Left lung (tissue), 10 donors: ENCODE results near the gene FAU. TPM values are rescaled to one million over a fixed set of nuclear protein-coding genes. Genes with fewer than 3 reads are reported as not detected.

Experiments
- ATAC-seq: fragments of 200-7000 bp; cut with Tn5 transposase; one replicate; pipeline ENCODE4 v1.9.1; 2020; ENCODE audit warnings: moderate library complexity
- DNase-seq, 4 donors: peaks; one replicate each; pipeline ENCODE4 v3.0.0-alpha.2; 2013 to 2020
- H3K27ac ChIP-seq, 2 donors: fragments of 200-600 bp; sonication (generic) in 1 of 2; one replicate each; pipeline versions ENCODE4 v1.5.0 to v1.8.0; 2020 to 2021
- H3K27me3 ChIP-seq, 2 donors: fragments of 200-600 bp; sonication (generic) in 1 of 2; one replicate each; pipeline versions ENCODE4 v1.5.0 to v1.8.0; 2020 to 2021
- H3K36me3 ChIP-seq, 2 donors: fragments of 200-600 bp; sonication (generic) in 1 of 2; one replicate each; pipeline versions ENCODE4 v1.5.0 to v1.8.0; 2020 to 2021
- H3K4me1 ChIP-seq, 2 donors: fragments of 200-600 bp; one replicate each; pipeline ENCODE4 v1.8.0; 2021
- H3K4me3 ChIP-seq, 2 donors: fragments of 200-600 bp; sonication (generic) in 1 of 2; one replicate each; pipeline versions ENCODE4 v1.5.0 to v1.8.0; 2020 to 2021; ENCODE audit warnings: mild to moderate bottlenecking in 1 of 2
- H3K9me3 ChIP-seq, 2 donors: fragments of 200-600 bp; sonication (generic) in 1 of 2; one replicate each; pipeline versions ENCODE4 v1.5.0 to v1.8.0; 2020 to 2021
- intact Hi-C, 2 donors: fragments of 100-400 bp; cut with DNase I; formaldehyde crosslinking; loops; one replicate each; pipeline versions ENCODE4 v1.11.2 to v1.14.2; 2022
- polyA plus RNA-seq, 6 donors: library from polyadenylated mRNA; unstranded; fragments of 120-200 nt; gene quantifications; one replicate each; pipeline ENCODE4 v1.2.1, GENCODE V29; 2013; ENCODE audit not compliant: insufficient read length in 6 of 6
- total RNA-seq, 2 donors: library from RNA; stranded (reverse); fragmentation: NEBNext Ultra II Directional; extraction: Animal tissue kit (Norgen Biotek cat#: 25700); gene quantifications; one replicate each; pipeline ENCODE4 v1.2.1, GENCODE V29; 2021
- TF ChIP-seq, protein P1 (sequence below), 2 donors: fragments of 200-600 bp; sonication (generic) in 1 of 2; IDR thresholded peaks; one replicate each; pipeline versions ENCODE4 v1.5.0 to v1.8.0; 2021; ENCODE audit warnings: antibody characterized with exemption in 2 of 2
- donor health status: DM: no; HTN: yes; CAD: no.
- donor health status: DM: no; HTN: no; CAD: no.

The FAU gene
- total and polyA plus RNA-seq, 8 donors, result 621 to 1,036 (median 818) TPM

- intact Hi-C loops, result no loop called here
- Histone ChIP-seq H3K36me3 (peaks cover 0 to 41% of the 10 kb centered on the region in 2 donors), H3K27me3 (peaks cover 0 to 14% of the 10 kb centered on the region in 2 donors), H3K9me3 (no peaks in the 10 kb centered on the region), H3K4me3 (no peak overlapping the region), H3K4me1 (peaks cover 17 to 46% of the 10 kb centered on the region in 2 donors), H3K27ac (no peak overlapping the region)
- DNase-seq (no peak), ATAC-seq (peak; percentile 0)
- TF ChIP-seq, protein P1, sequence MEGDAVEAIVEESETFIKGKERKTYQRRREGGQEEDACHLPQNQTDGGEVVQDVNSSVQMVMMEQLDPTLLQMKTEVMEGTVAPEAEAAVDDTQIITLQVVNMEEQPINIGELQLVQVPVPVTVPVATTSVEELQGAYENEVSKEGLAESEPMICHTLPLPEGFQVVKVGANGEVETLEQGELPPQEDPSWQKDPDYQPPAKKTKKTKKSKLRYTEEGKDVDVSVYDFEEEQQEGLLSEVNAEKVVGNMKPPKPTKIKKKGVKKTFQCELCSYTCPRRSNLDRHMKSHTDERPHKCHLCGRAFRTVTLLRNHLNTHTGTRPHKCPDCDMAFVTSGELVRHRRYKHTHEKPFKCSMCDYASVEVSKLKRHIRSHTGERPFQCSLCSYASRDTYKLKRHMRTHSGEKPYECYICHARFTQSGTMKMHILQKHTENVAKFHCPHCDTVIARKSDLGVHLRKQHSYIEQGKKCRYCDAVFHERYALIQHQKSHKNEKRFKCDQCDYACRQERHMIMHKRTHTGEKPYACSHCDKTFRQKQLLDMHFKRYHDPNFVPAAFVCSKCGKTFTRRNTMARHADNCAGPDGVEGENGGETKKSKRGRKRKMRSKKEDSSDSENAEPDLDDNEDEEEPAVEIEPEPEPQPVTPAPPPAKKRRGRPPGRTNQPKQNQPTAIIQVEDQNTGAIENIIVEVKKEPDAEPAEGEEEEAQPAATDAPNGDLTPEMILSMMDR (IDR thresholded peaks at IDR 0.05), result no peak
Measured at GRCh38 chr11:65108469-65109123, 13.3 kb downstream of the FAU start.

- Histone ChIP-seq H3K9me3 (no peaks in the 10 kb centered on the region), H3K27me3 (peaks cover 0 to 7% of the 10 kb centered on the region in 2 donors), H3K4me3 (no peak overlapping the region), H3K27ac (no peak overlapping the region), H3K4me1 (peaks cover 12 to 39% of the 10 kb centered on the region in 2 donors), H3K36me3 (peaks cover 0 to 41% of the 10 kb centered on the region in 2 donors)
- intact Hi-C loops, result no loop called here
- DNase-seq, result no peak
- TF ChIP-seq, protein P1 (IDR thresholded peaks at IDR 0.05), result no peak
- ATAC-seq, result no peak
Measured at GRCh38 chr11:65107751-65108468, 14.0 kb downstream of the FAU start.

- no peak for ATAC-seq
- Histone ChIP-seq H3K27ac (no peak overlapping the region), H3K27me3 (no peaks in the 10 kb centered on the region), H3K9me3 (no peaks in the 10 kb centered on the region), H3K4me3 (no peak overlapping the region), H3K4me1 (peaks cover 4 to 31% of the 10 kb centered on the region in 2 donors), H3K36me3 (peaks cover 0 to 41% of the 10 kb centered on the region in 2 donors)
- DNase-seq, result no peak
- TF ChIP-seq, protein P1 (IDR thresholded peaks at IDR 0.05), result no peak
- intact Hi-C loops, result no loop called here
Measured at GRCh38 chr11:65107078-65107477, 14.9 kb downstream of the FAU start.

GRCh38 chr11:65104628-65105027 is 17.3 kb downstream of the FAU start:
- Histone ChIP-seq H3K4me3 (no peak overlapping the region), H3K4me1 (peaks cover 0 to 15% of the 10 kb centered on the region in 2 donors), H3K36me3 (peaks cover 0 to 38% of the 10 kb centered on the region in 2 donors), H3K27me3 (no peaks in the 10 kb centered on the region), H3K27ac (no peak overlapping the region), H3K9me3 (no peaks in the 10 kb centered on the region)
- no peak for ATAC-seq
- intact Hi-C loops, result no loop called here
- TF ChIP-seq, protein P1 (IDR thresholded peaks at IDR 0.05), result no peak
- no peak for DNase-seq

GRCh38 chr11:65103476-65103875 is 18.5 kb downstream of the FAU start:
- H3K27me3 ChIP-seq, result no peaks in the 10 kb centered on the region
- TF ChIP-seq, protein P1 (IDR thresholded peaks at IDR 0.05), result no peak
- H3K36me3 ChIP-seq, result peaks cover 0 to 26% of the 10 kb centered on the region in 2 donors
- no peak for DNase-seq
- H3K4me3 ChIP-seq, result no peak overlapping the region
- no peak overlapping the region for H3K27ac ChIP-seq
- H3K9me3 ChIP-seq, result no peaks in the 10 kb centered on the region
- intact Hi-C loops, result no loop called here
- ATAC-seq, result no peak
- H3K4me1 ChIP-seq, result peaks cover 0 to 15% of the 10 kb centered on the region in 2 donors
